ENCODE measurements around the gene CD209. TPM values are rescaled to one million over a fixed set of nuclear protein-coding genes. Genes with fewer than 3 reads are reported as not detected.

CD209 gene
- total and polyA plus RNA-seq, 2 experiments from 2014 or later: 0.35 TPM; not detected in 1

DNA sequence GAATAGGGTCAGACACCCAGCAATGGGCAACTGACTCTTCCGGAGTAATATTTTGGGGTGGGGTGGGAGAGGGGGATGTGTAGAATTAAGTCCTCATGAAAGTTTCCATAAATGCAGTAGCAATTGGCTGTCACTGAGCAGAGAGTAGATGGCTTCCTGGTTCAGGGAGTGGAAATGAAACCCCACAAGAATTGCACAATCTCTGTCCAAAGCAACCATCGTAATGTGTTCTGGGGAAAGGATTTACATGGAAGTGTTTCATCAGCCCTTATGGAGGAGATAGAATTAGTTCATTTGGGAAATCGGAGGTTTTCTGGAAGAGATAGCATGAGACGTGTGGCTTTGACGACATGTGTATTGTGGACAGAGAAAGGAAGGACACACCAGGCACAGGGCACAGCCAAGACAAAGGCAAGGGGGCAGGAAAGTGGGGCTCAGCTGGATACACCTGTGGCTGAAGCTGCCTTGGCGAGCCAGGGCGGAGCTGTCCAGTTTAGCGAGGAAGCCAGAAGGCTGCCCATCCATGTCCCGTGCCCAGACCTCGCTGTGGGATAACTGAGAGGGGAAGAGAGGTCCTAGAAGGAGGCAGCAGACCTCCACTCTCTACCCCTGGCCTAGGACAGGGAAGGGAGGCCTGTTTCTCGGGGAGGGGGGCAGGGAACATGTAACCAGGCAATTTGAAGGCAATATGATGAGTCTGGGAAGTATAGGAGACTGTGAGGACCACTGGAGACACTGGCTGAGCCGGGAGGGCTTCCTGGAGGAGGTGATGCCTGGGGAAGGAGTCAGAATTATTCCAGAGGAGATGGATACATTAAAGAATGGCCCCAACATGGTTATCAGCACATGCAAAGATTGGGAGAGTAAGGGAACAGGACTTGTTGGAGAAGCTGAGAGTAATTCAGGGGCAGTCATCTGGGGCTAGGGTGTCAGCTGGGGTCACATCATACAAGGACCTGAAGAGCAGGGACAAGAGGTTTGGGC, 12.8 kb downstream of the CD209 start:
- Mint-ChIP-seq H3K9me3 (no peaks in the 10 kb centered on the region), H3K36me3 (ENCODE audit: low read depth) (no peaks in the 10 kb centered on the region), H3K4me1 (peaks cover 11% of the 10 kb centered on the region), H3K4me3 (no peak overlapping the region), H3K27me3 (ENCODE audit: insufficient read depth, low read depth, poor library complexity) (peaks cover 26% of the 10 kb centered on the region), H3K27ac (no peak overlapping the region)
- DNase-seq (ENCODE audit: low spot score) (no peak), ATAC-seq (no peak)
- H3K9me2 ChIP-seq (ENCODE audit: insufficient read depth): no peaks in the 10 kb centered on the region
- no peak overlapping the region for H2AFZ ChIP-seq
- TF ChIP-seq, protein P1, sequence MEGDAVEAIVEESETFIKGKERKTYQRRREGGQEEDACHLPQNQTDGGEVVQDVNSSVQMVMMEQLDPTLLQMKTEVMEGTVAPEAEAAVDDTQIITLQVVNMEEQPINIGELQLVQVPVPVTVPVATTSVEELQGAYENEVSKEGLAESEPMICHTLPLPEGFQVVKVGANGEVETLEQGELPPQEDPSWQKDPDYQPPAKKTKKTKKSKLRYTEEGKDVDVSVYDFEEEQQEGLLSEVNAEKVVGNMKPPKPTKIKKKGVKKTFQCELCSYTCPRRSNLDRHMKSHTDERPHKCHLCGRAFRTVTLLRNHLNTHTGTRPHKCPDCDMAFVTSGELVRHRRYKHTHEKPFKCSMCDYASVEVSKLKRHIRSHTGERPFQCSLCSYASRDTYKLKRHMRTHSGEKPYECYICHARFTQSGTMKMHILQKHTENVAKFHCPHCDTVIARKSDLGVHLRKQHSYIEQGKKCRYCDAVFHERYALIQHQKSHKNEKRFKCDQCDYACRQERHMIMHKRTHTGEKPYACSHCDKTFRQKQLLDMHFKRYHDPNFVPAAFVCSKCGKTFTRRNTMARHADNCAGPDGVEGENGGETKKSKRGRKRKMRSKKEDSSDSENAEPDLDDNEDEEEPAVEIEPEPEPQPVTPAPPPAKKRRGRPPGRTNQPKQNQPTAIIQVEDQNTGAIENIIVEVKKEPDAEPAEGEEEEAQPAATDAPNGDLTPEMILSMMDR (conservative IDR thresholded peaks at IDR 0.05; ENCODE audit: low read depth in 2 of 2): no peak
- TF ChIP-seq POLR2AphosphoS5 (IDR thresholded peaks at IDR 0.05; ENCODE audit: low read depth) (no peak), EZH2 (IDR thresholded peaks at IDR 0.05; ENCODE audit: low read depth, unreplicated experiment) (no peak), ZNF331 (CRISPR knock-in tag; IDR thresholded peaks at IDR 0.05; ENCODE audit: low read depth) (no peak), EZH2phosphoT487 (IDR thresholded peaks at IDR 0.05; ENCODE audit: unreplicated experiment) (no peak)
- TF ChIP-seq, protein P2, sequence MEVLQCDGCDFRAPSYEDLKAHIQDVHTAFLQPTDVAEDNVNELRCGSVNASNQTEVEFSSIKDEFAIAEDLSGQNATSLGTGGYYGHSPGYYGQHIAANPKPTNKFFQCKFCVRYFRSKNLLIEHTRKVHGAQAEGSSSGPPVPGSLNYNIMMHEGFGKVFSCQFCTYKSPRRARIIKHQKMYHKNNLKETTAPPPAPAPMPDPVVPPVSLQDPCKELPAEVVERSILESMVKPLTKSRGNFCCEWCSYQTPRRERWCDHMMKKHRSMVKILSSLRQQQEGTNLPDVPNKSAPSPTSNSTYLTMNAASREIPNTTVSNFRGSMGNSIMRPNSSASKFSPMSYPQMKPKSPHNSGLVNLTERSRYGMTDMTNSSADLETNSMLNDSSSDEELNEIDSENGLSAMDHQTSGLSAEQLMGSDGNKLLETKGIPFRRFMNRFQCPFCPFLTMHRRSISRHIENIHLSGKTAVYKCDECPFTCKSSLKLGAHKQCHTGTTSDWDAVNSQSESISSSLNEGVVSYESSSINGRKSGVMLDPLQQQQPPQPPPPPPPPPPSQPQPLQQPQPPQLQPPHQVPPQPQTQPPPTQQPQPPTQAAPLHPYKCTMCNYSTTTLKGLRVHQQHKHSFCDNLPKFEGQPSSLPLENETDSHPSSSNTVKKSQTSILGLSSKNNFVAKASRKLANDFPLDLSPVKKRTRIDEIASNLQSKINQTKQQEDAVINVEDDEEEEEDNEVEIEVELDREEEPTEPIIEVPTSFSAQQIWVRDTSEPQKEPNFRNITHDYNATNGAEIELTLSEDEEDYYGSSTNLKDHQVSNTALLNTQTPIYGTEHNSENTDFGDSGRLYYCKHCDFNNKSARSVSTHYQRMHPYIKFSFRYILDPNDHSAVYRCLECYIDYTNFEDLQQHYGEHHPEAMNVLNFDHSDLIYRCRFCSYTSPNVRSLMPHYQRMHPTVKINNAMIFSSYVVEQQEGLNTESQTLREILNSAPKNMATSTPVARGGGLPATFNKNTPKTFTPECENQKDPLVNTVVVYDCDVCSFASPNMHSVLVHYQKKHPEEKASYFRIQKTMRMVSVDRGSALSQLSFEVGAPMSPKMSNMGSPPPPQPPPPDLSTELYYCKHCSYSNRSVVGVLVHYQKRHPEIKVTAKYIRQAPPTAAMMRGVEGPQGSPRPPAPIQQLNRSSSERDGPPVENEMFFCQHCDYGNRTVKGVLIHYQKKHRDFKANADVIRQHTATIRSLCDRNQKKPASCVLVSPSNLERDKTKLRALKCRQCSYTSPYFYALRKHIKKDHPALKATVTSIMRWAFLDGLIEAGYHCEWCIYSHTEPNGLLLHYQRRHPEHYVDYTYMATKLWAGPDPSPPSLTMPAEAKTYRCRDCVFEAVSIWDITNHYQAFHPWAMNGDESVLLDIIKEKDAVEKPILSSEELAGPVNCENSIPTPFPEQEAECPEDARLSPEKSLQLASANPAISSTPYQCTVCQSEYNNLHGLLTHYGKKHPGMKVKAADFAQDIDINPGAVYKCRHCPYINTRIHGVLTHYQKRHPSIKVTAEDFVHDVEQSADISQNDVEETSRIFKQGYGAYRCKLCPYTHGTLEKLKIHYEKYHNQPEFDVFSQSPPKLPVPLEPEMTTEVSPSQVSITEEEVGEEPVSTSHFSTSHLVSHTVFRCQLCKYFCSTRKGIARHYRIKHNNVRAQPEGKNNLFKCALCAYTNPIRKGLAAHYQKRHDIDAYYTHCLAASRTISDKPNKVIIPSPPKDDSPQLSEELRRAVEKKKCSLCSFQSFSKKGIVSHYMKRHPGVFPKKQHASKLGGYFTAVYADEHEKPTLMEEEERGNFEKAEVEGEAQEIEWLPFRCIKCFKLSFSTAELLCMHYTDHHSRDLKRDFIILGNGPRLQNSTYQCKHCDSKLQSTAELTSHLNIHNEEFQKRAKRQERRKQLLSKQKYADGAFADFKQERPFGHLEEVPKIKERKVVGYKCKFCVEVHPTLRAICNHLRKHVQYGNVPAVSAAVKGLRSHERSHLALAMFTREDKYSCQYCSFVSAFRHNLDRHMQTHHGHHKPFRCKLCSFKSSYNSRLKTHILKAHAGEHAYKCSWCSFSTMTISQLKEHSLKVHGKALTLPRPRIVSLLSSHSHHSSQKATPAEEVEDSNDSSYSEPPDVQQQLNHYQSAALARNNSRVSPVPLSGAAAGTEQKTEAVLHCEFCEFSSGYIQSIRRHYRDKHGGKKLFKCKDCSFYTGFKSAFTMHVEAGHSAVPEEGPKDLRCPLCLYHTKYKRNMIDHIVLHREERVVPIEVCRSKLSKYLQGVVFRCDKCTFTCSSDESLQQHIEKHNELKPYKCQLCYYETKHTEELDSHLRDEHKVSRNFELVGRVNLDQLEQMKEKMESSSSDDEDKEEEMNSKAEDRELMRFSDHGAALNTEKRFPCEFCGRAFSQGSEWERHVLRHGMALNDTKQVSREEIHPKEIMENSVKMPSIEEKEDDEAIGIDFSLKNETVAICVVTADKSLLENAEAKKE (CRISPR knock-in tag; IDR thresholded peaks at IDR 0.05): no peak
- H3K27ac ChIP-seq (ENCODE audit: low read depth): no peak overlapping the region
- H3K4me1 ChIP-seq (ENCODE audit: insufficient read depth): no peaks in the 10 kb centered on the region
- H3K4me3 ChIP-seq: no peak overlapping the region
- no peaks in the 10 kb centered on the region for H3K79me2 ChIP-seq (replicated peaks; ENCODE audit: insufficient read depth)
- no peak overlapping the region for H3K4me2 ChIP-seq
- H4K20me1 ChIP-seq (replicated peaks; ENCODE audit: insufficient read depth): no peaks in the 10 kb centered on the region
- H3K36me3 ChIP-seq (ENCODE audit: insufficient read depth): no peaks in the 10 kb centered on the region
- H3K27me3 ChIP-seq (ENCODE audit: insufficient read depth): peaks cover 31% of the 10 kb centered on the region
- no peaks in the 10 kb centered on the region for H3F3A ChIP-seq (replicated peaks; ENCODE audit: low read depth)

Measured in GM23338 (cell line).